Measurements from ENCODE around the gene ZNRD2. TPM values are rescaled to one million over a fixed set of nuclear protein-coding genes. Genes with fewer than 3 reads are reported as not detected.

Gene ZNRD2
- total and polyA plus RNA-seq, 10 of the 15 experiments (the other 5 are each of a cell fraction or from before 2014, with no cell fraction given) = 7.9 to 111 (median 55.4) TPM

DNA sequence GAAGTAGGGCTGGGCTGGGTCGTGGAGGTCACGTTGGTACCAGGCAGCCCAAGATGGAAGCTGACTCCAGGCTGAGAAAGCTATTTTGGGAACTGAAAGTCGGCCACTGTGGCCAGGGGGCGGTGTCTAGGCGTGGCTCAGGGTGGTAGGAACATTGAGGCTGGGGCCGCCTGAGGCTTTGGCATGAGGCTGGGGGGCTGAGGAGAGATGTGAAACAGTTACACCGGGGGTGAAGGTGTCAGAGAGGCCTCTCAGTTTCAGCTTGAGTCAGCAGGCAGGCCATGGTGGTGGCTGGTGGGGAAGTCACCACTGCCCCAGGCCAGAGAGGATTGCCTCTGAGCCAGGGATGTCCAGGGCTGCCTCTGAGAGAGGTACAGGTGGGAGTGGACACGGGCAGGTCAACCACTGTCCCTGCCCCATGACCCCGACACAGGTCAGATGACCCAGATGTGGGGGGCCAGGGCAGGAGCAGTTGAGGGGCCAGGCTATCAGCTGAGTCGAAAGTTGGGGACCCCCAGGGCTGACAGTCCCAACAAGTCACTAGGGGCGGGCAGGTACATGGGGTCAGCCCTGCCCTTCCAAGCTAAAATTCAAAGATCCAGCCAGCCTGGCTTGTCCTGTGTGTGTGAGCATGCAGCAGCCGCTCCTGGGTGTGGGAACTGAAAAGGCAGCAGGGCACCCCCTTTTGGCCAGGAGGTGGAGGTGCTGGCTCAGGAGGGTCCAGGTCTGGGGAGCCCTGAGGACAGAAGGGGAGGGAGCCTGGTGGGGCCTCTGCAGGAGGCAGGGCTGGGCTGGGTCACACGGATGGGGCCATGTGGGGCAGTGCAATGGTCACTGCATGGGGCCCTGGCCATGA, 18.1 kb downstream of the ZNRD2 start (continued):
- TF ChIP-seq ZBTB33 (IDR thresholded peaks at IDR 0.05) (no peak), TCF3 (IDR thresholded peaks at IDR 0.05; ENCODE audit: borderline replicate concordance, insufficient read depth, low read depth, low read length) (no peak; the same call in 1 of the 2 replicates), RELA (IDR thresholded peaks at IDR 0.05; ENCODE audit: borderline replicate concordance, partially characterized antibody) (peak; percentile 41), BMI1 (IDR thresholded peaks at IDR 0.05; ENCODE audit: borderline replicate concordance) (peak; percentile 71), RCOR1 (conservative IDR thresholded peaks at IDR 0.05; ENCODE audit: low read depth, low read length) (peak; percentile 44; the same call in 1 of the 2 replicates), HDAC6 (IDR thresholded peaks at IDR 0.05; ENCODE audit: unreplicated experiment) (no peak), JUND (IDR thresholded peaks at IDR 0.05; ENCODE audit: low read depth, low read length) (peak; percentile 97), CHD4 (IDR thresholded peaks at IDR 0.05) (no peak), NBN (IDR thresholded peaks at IDR 0.05) (peak; percentile 98), POLR2AphosphoS5 (IDR thresholded peaks at IDR 0.05; ENCODE audit: low read length) (no peak), PML (IDR thresholded peaks at IDR 0.05; ENCODE audit: low read length) (no peak), EED (IDR thresholded peaks at IDR 0.05; ENCODE audit: low read depth) (peak; percentile 98), PKNOX1 (IDR thresholded peaks at IDR 0.05) (peak; percentile 45), CBX5 (IDR thresholded peaks at IDR 0.05; ENCODE audit: low read depth) (no peak), DPF2 (IDR thresholded peaks at IDR 0.05) (peak; percentile 99), SPI1 (IDR thresholded peaks at IDR 0.05; ENCODE audit: borderline replicate concordance, insufficient read depth, low read depth, low read length) (peak; percentile 85), GATAD2B (conservative IDR thresholded peaks at IDR 0.05; ENCODE audit: low read depth) (peak; percentile 99), SMARCA5 (IDR thresholded peaks at IDR 0.05) (peak; percentile 99), TCF12 (IDR thresholded peaks at IDR 0.05; ENCODE audit: low read depth, low read length) (peak; percentile 54; the same call in 1 of the 2 replicates), MTA3 (IDR thresholded peaks at IDR 0.05; ENCODE audit: borderline replicate concordance, low read length) (peak; percentile 21; the same call in 1 of the 2 replicates), ATF7 (IDR thresholded peaks at IDR 0.05; ENCODE audit: low read depth) (peak; percentile 85), SMC3 (IDR thresholded peaks at IDR 0.05; ENCODE audit: borderline replicate concordance, low read length) (peak; percentile 58), BCL3 (IDR thresholded peaks at IDR 0.05; ENCODE audit: borderline replicate concordance, insufficient read depth, low read depth, low read length, poor library complexity, severe bottlenecking) (peak; percentile 72), NFXL1 (IDR thresholded peaks at IDR 0.05; ENCODE audit: borderline replicate concordance) (no peak), ZNF384 (IDR thresholded peaks at IDR 0.05; ENCODE audit: borderline replicate concordance, low read depth, low read length) (no peak)
- TF ChIP-seq, protein P1, sequence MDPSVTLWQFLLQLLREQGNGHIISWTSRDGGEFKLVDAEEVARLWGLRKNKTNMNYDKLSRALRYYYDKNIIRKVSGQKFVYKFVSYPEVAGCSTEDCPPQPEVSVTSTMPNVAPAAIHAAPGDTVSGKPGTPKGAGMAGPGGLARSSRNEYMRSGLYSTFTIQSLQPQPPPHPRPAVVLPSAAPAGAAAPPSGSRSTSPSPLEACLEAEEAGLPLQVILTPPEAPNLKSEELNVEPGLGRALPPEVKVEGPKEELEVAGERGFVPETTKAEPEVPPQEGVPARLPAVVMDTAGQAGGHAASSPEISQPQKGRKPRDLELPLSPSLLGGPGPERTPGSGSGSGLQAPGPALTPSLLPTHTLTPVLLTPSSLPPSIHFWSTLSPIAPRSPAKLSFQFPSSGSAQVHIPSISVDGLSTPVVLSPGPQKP (IDR thresholded peaks at IDR 0.05; ENCODE audit: low read depth, low read length) = no peak
